ENCODE data around the gene FILIP1L.

The FILIP1L gene

GRCh38 chr3:99833617-99834205, 280.6 kb downstream of the FILIP1L start:
- DNase-seq = no peak

- DNase-seq = no peak
Observed at GRCh38 chr3:99829844-99830243, 284.5 kb downstream of the FILIP1L start.

GRCh38 chr3:99825004-99825640, 289.2 kb downstream of the FILIP1L start:
- DNase-seq = no peak

- no peak for DNase-seq
Observed at GRCh38 chr3:99823723-99824711, 290.3 kb downstream of the FILIP1L start.

- no peak for DNase-seq
Observed at GRCh38 chr3:99818818-99819217, 295.5 kb downstream of the FILIP1L start.

DNA sequence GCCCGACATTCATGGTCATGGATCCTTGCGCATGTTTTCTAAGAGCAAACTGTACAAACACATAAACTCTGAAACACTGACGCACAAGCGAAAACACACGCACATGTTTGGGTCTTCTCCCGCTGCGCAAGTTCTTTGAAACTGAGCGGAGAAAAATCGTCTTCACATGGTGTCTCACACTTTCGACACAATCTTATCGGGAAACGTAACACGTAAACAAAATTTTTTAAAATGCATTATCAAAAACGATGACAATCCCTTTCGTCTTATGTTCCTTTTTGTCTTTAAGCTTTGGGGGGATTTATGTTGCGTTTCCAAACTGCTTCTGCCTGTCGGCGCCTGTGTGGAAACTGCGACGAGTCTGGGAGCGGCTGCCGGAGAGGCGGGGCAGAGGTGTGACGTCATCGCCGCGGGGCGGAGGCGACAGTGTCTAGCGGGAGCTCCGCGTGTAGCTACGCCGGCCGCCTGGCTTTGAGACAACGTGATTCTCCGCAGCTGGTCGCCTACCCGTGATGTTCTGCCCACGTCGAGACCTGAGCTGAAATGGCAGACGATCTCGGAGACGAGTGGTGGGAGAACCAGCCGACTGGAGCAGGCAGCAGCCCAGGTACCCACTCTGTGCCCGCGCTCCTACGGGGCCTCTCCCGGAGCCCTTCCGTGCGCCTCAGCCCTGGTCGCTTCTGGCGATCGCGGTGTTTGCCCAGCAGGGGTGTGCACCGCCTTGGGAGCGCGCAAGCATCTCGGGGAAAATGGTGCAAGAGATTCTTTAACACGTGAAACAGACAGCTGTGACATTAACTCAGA, 296.7 kb downstream of the FILIP1L start, which contains the start of gene CMSS1:
TSS of gene CMSS1 (plus strand) at position 426 of the 804 bp plus-strand sequence.
- DNase-seq = peak; percentile 95 to 97

- no peak for DNase-seq
Observed at GRCh38 chr3:99817047-99817436, 297.3 kb downstream of the FILIP1L start.

DNA sequence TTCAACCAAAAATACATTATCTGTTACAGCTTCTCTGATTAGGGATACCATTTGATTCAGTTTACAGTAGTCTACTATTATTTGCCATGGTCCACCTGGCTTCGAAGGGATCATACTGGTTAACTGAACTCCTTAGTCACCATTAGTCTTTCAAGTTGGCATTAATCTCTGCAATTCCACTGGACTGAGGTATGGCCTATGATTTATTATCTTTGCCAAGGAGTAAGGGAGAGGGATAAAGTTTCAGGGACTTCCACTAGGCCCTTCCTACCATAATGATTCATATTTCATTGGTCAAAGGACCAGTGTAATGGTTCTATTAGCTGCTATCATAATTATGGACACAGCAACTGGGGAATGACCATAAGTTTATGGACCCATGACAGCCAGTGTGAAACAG, 303.9 kb downstream of the FILIP1L start:
- DNase-seq = no peak

- no peak for DNase-seq
Observed at GRCh38 chr3:99809565-99809964, 304.7 kb downstream of the FILIP1L start.

DNA sequence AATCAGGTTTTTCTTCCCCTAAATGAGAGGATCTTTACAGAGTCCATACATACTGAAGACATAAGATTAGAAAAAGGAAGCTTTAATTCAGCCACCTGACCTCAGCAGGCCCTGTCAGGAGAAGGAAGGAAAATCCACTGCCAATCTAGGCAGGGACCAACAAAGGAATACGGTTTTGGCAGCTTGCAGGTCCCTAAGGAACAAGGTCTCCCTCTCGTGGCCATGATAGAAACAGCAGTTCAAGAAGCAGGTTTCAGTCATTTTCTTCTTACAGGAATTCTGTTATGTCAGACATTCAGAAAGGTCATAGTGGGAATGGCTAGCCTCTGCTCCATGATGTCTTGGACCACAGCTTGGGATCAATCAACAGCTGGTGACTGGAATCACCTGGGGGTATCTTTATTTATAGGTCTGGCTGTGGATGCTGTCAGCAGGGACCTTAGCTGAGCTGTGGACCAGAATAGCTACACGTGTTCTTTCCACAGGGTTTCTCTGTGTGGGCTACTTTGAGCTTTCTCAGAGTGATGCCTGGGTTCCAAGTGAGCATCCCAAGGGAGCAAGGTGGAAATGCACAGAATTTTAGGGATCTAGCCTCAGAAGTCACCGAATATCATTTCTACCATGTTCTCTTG, 306.0 kb downstream of the FILIP1L start:
- peak; percentile 25 to 47 for DNase-seq

DNA sequence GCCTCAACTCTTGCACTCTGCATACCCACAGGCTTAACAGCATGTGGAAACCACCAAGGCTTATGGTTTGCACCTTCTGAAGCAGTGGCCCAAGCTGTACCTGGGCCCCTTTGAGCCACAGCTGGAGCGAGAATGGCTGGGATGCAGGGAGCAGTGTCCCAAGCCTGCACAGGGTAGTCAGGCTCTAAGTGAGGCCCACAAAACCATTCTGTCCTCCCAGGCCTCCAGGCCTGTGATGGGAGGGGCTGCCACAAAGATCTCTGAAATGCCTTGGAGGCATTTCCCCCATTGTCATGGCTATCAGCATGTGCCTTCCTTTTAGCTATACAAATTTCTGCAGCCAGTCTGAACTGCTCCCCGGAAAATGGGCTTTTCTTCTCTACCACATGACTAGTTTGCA, 309.1 kb downstream of the FILIP1L start:
- DNase-seq = no peak

DNA sequence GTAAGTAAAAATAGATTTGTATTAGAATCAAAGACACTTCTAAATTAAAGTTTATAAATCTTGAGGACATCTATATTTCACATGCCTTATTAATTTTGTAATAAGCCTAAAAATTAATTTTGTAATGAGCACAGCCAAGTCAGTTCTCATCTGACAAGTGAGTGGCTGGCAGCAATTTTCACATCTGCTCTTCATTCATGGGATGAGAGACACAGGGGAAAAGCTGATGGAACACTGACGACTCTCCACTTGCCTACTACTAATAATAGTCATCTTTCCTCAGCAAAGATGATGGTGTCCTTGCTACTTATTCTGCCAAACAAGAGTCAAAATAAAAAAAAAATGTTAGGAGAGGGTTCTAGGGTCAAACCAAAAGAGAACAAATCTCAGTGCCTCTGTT, 311.0 kb downstream of the FILIP1L start:
- DNase-seq = no peak

DNA sequence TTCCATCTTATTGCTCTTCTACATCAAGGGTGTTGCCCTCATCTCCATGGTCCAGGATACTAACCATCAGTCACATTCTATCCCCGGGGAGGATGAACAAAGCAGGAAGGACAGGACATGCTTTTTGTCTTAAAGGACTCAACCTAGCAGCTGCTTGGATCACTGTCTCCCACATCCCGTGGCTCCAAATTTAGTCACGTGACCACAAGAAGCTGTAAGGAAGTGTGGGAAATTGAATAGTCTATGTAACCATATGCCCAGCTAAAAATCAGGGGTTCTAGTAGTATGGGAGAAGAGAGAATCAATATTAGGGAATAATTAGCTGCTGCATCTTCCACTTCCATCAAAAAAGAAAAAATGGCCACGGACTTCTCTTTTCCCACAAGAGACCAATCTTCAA, 314.9 kb downstream of the FILIP1L start:
- no peak for DNase-seq

DNA sequence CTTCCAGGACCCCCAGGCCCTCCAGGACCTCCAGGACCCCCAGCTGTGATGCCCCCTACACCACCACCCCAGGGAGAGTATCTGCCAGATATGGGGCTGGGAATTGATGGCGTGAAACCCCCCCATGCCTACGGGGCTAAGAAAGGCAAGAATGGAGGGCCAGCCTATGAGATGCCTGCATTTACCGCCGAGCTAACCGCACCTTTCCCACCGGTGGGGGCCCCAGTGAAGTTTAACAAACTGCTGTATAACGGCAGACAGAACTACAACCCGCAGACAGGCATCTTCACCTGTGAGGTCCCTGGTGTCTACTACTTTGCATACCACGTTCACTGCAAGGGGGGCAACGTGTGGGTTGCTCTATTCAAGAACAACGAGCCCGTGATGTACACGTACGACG, 318.7 kb downstream of the FILIP1L start:
- no peak for DNase-seq

- DNase-seq = no peak
Observed at GRCh38 chr3:99794485-99794884, 319.8 kb downstream of the FILIP1L start.

GRCh38 chr3:99789011-99789721, 325.1 kb downstream of the FILIP1L start:
- DNase-seq = peak in 1 of 2 donors; percentile 5
